ENCODE results near the gene RAG2. TPM values are rescaled to one million over a fixed set of nuclear protein-coding genes. Genes with fewer than 3 reads are reported as not detected.

Gene RAG2
- not detected for total RNA-seq

- no peak for DNase-seq
- Mint-ChIP-seq H3K4me1 (ENCODE audit: low read depth) (peaks cover 8% of the 10 kb centered on the region), H3K36me3 (no peaks in the 10 kb centered on the region), H3K27ac (no peak within 1 kb of the TSS), H3K4me3 (no peak within 1 kb of the TSS), H3K9me3 (no peaks in the 10 kb centered on the region), H3K27me3 (peaks cover 38% of the 10 kb centered on the region)
- ChIA-PET POLR2A (no interaction called here), CTCF (no interaction called here)
- intact Hi-C loops (cut with micrococcal nuclease): no loop called here
Observed at GRCh38 chr11:36598051-36598450, at the start of gene RAG2. TSS of gene RAG2 (minus strand) at chr11:36598236. CDS start at chr11:36594168, 4,068 bp downstream.

- Mint-ChIP-seq H3K27ac (no peak overlapping the region), H3K9me3 (peaks cover 6% of the 10 kb centered on the region), H3K4me3 (no peak overlapping the region), H3K27me3 (peaks cover 10% of the 10 kb centered on the region), H3K36me3 (no peaks in the 10 kb centered on the region), H3K4me1 (ENCODE audit: low read depth) (no peaks in the 10 kb centered on the region)
- ChIA-PET POLR2A (no interaction called here), CTCF (no interaction called here)
- intact Hi-C loops (cut with micrococcal nuclease): no loop called here
- no peak for DNase-seq
Observed at GRCh38 chr11:36638556-36638955, 40.5 kb upstream of the RAG2 start.

- Mint-ChIP-seq H3K9me3 (no peaks in the 10 kb centered on the region), H3K4me3 (no peak overlapping the region), H3K27ac (no peak overlapping the region), H3K4me1 (ENCODE audit: low read depth) (peaks cover 8% of the 10 kb centered on the region), H3K27me3 (peaks cover 15% of the 10 kb centered on the region), H3K36me3 (no peaks in the 10 kb centered on the region)
- CTCF ChIA-PET: interaction anchor here (1.0 to 1.6 kb wide), 2 partner anchors 37 to 71 kb away, joined by 3 to 4 read pairs; no protein-coding TSS in a partner anchor
- intact Hi-C loops (cut with micrococcal nuclease): no loop called here
- POLR2A ChIA-PET: no interaction called here
- no peak for DNase-seq
Observed at GRCh38 chr11:36635066-36635862, 37.2 kb upstream of the RAG2 start.

GRCh38 chr11:36631774-36632173 is 33.7 kb upstream of the RAG2 start:
- intact Hi-C loops (cut with micrococcal nuclease): no loop called here
- Mint-ChIP-seq H3K27me3 (peaks cover 11% of the 10 kb centered on the region), H3K9me3 (no peaks in the 10 kb centered on the region), H3K4me1 (ENCODE audit: low read depth) (peaks cover 8% of the 10 kb centered on the region), H3K27ac (no peak overlapping the region), H3K36me3 (no peaks in the 10 kb centered on the region), H3K4me3 (no peak overlapping the region)
- POLR2A ChIA-PET: no interaction called here
- DNase-seq: peak; percentile 25
- CTCF ChIA-PET: no interaction called here

- POLR2A ChIA-PET: no interaction called here
- no peak for DNase-seq
- Mint-ChIP-seq H3K9me3 (no peaks in the 10 kb centered on the region), H3K27ac (no peak overlapping the region), H3K27me3 (peaks cover 10% of the 10 kb centered on the region), H3K4me1 (ENCODE audit: low read depth) (peaks cover 8% of the 10 kb centered on the region), H3K36me3 (no peaks in the 10 kb centered on the region), H3K4me3 (no peak overlapping the region)
- intact Hi-C loops (cut with micrococcal nuclease): no loop called here
- CTCF ChIA-PET: interaction anchor here (0.6 to 1.6 kb wide), 3 partner anchors 10 to 120 kb away, joined by 3 to 7 read pairs (median 3); no protein-coding TSS in a partner anchor
Observed at GRCh38 chr11:36628765-36629244, 30.8 kb upstream of the RAG2 start.

- Mint-ChIP-seq H3K4me3 (no peak overlapping the region), H3K4me1 (ENCODE audit: low read depth) (peaks cover 8% of the 10 kb centered on the region), H3K9me3 (no peaks in the 10 kb centered on the region), H3K36me3 (no peaks in the 10 kb centered on the region), H3K27me3 (peaks cover 10% of the 10 kb centered on the region), H3K27ac (no peak overlapping the region)
- POLR2A ChIA-PET: no interaction called here
- intact Hi-C loops (cut with micrococcal nuclease): no loop called here
- no peak for DNase-seq
- CTCF ChIA-PET: interaction anchor here (0.6 to 1.6 kb wide), 3 partner anchors 10 to 121 kb away, joined by 3 to 7 read pairs (median 3); no protein-coding TSS in a partner anchor
Observed at GRCh38 chr11:36628141-36628540, 30.1 kb upstream of the RAG2 start.

GRCh38 chr11:36627471-36627870 is 29.4 kb upstream of the RAG2 start:
- Mint-ChIP-seq H3K36me3 (no peaks in the 10 kb centered on the region), H3K9me3 (no peaks in the 10 kb centered on the region), H3K4me1 (ENCODE audit: low read depth) (peaks cover 8% of the 10 kb centered on the region), H3K27ac (no peak overlapping the region), H3K27me3 (peaks cover 10% of the 10 kb centered on the region), H3K4me3 (no peak overlapping the region)
- ChIA-PET CTCF (interaction anchor here (1.0 to 1.6 kb wide), 2 partner anchors 9 to 45 kb away, joined by 4 to 7 read pairs; no protein-coding TSS in a partner anchor), POLR2A (no interaction called here)
- DNase-seq: no peak
- intact Hi-C loops (cut with micrococcal nuclease): no loop called here

- Mint-ChIP-seq H3K36me3 (no peaks in the 10 kb centered on the region), H3K27me3 (peaks cover 10% of the 10 kb centered on the region), H3K4me3 (no peak overlapping the region), H3K27ac (no peak overlapping the region), H3K9me3 (no peaks in the 10 kb centered on the region), H3K4me1 (ENCODE audit: low read depth) (peaks cover 8% of the 10 kb centered on the region)
- CTCF ChIA-PET: interaction anchor here (1.0 kb wide), 1 partner anchor 45 kb away, joined by 4 read pairs; no protein-coding TSS in a partner anchor
- POLR2A ChIA-PET: no interaction called here
- intact Hi-C loops (cut with micrococcal nuclease): no loop called here
- DNase-seq: no peak
Observed at GRCh38 chr11:36627006-36627405, 29.0 kb upstream of the RAG2 start.

- intact Hi-C loops (cut with micrococcal nuclease): no loop called here
- H3K9me3 Mint-ChIP-seq: no peaks in the 10 kb centered on the region
- peaks cover 6% of the 10 kb centered on the region for H3K27me3 Mint-ChIP-seq
- peaks cover 2% of the 10 kb centered on the region for H3K4me1 Mint-ChIP-seq (ENCODE audit: low read depth)
- H3K36me3 Mint-ChIP-seq: no peaks in the 10 kb centered on the region
- H3K4me3 Mint-ChIP-seq: no peak overlapping the region
- ChIA-PET CTCF (interaction anchor here (0.9 to 2.9 kb wide), 2 partner anchors 37 to 59 kb away, joined by 3 to 15 read pairs; no protein-coding TSS in a partner anchor), POLR2A (no interaction called here)
- DNase-seq: no peak
- H3K27ac Mint-ChIP-seq: no peak overlapping the region
Observed at GRCh38 chr11:36623494-36623893, 25.5 kb upstream of the RAG2 start.

GRCh38 chr11:36622431-36623136 is 24.5 kb upstream of the RAG2 start:
- no peak overlapping the region for H3K4me3 Mint-ChIP-seq
- H3K27ac Mint-ChIP-seq: no peak overlapping the region
- peaks cover 6% of the 10 kb centered on the region for H3K27me3 Mint-ChIP-seq
- no peaks in the 10 kb centered on the region for H3K36me3 Mint-ChIP-seq
- intact Hi-C loops (cut with micrococcal nuclease): loop anchor here (1.0 kb wide), 1 partner anchor 58 kb away; no protein-coding TSS in a partner anchor
- no peak for DNase-seq
- no peaks in the 10 kb centered on the region for H3K9me3 Mint-ChIP-seq
- CTCF ChIA-PET: interaction anchor here (2.9 kb wide), 1 partner anchor 59 kb away, joined by 15 read pairs; no protein-coding TSS in a partner anchor
- POLR2A ChIA-PET: no interaction called here
- peaks cover 2% of the 10 kb centered on the region for H3K4me1 Mint-ChIP-seq (ENCODE audit: low read depth)

GRCh38 chr11:36620246-36620645 is 22.2 kb upstream of the RAG2 start:
- intact Hi-C loops (cut with micrococcal nuclease): no loop called here
- H3K4me3 Mint-ChIP-seq: no peak overlapping the region
- no peak for DNase-seq
- peaks cover 2% of the 10 kb centered on the region for H3K4me1 Mint-ChIP-seq (ENCODE audit: low read depth)
- H3K27me3 Mint-ChIP-seq: peaks cover 4% of the 10 kb centered on the region
- no peaks in the 10 kb centered on the region for H3K9me3 Mint-ChIP-seq
- no peaks in the 10 kb centered on the region for H3K36me3 Mint-ChIP-seq
- CTCF ChIA-PET: no interaction called here
- H3K27ac Mint-ChIP-seq: no peak overlapping the region
- POLR2A ChIA-PET: interaction anchor here (0.6 kb wide), 1 partner anchor 1645 kb away, joined by 3 read pairs; no protein-coding TSS in a partner anchor

- Mint-ChIP-seq H3K27me3 (peaks cover 4% of the 10 kb centered on the region), H3K4me1 (ENCODE audit: low read depth) (peaks cover 2% of the 10 kb centered on the region), H3K4me3 (no peak overlapping the region), H3K36me3 (no peaks in the 10 kb centered on the region), H3K9me3 (no peaks in the 10 kb centered on the region), H3K27ac (no peak overlapping the region)
- ChIA-PET POLR2A (no interaction called here), CTCF (interaction anchor here (1.7 kb wide), 2 partner anchors 9 to 128 kb away, joined by 6 to 7 read pairs; no protein-coding TSS in a partner anchor)
- intact Hi-C loops (cut with micrococcal nuclease): no loop called here
- no peak for DNase-seq
Observed at GRCh38 chr11:36619502-36619901, 21.5 kb upstream of the RAG2 start.

All from activated CD4-positive, alpha-beta memory T cell treated with anti-CD3 and anti-CD28 coated beads for 36 hours (primary cell).